Mucosa of descending colon (tissue), 3 donors: ENCODE results near the gene BICRAL. TPM values are rescaled to one million over a fixed set of nuclear protein-coding genes. Genes with fewer than 3 reads are reported as not detected.
"Not testable (repeated sequence)": the region's sequence is repeated elsewhere in the genome, so short reads cannot be mapped to it uniquely, and the experiment has no call there.

ENCODE experiments used
- ATAC-seq: fragments of 200-7000 bp; cut with Tn5 transposase; one replicate; pipeline ENCODE4 v1.9.1; 2020; ENCODE audit warnings: mild to moderate bottlenecking, moderate library complexity
- DNase-seq, 3 donors: peaks; one replicate each; pipeline ENCODE4 v3.0.0-alpha.2; 2020
- H3K36me3 ChIP-seq: fragments of 200-600 bp; one replicate; pipeline ENCODE4 v1.8.0; 2021; ENCODE audit warnings: low read depth, mild to moderate bottlenecking
- H3K4me1 ChIP-seq: fragments of 200-600 bp; one replicate; pipeline ENCODE4 v1.8.0; 2021; ENCODE audit warnings: low read depth, mild to moderate bottlenecking
- H3K4me3 ChIP-seq: fragments of 200-600 bp; one replicate; pipeline ENCODE4 v1.8.0; 2021; ENCODE audit warnings: mild to moderate bottlenecking
- H3K9me3 ChIP-seq: fragments of 200-600 bp; one replicate; pipeline ENCODE4 v1.8.0; 2021; ENCODE audit warnings: mild to moderate bottlenecking
- intact Hi-C, 2 donors: fragments of 100-400 bp; cut with DNase I in 1 of 2; cut with micrococcal nuclease in 1 of 2; formaldehyde crosslinking; loops; one replicate each; pipeline versions ENCODE4 v1.11.0 to v1.11.1; 2022; cut with DNase I, micrococcal nuclease
- total RNA-seq, 3 donors: library from RNA; stranded (reverse); fragmentation: NEBNext Ultra II Directional in 2 of 3; extraction: Animal tissue kit (Norgen Biotek cat#: 25700) in 2 of 3; gene quantifications; one replicate each; pipeline versions ENCODE4 v1.2.1 to v1.2.4, GENCODE V29; 2021 to 2023
- TF ChIP-seq, protein P1 (sequence below): fragments of 200-600 bp; IDR thresholded peaks from one replicate; pipeline ENCODE4 v1.8.0; 2022; ENCODE audit warnings: antibody characterized with exemption, mild to moderate bottlenecking
- donor health status: DM: no; HTN: no; CAD: no; lungs with moderate emphysema.
- donor health status: DM: no; HTN: no; CAD: no.
- donor health status: DM: no; HTN: yes; CAD: no.

The BICRAL gene
- total RNA-seq, 3 donors from 2014 or later = 18.3 to 26.2 (median 23.4) TPM

DNA sequence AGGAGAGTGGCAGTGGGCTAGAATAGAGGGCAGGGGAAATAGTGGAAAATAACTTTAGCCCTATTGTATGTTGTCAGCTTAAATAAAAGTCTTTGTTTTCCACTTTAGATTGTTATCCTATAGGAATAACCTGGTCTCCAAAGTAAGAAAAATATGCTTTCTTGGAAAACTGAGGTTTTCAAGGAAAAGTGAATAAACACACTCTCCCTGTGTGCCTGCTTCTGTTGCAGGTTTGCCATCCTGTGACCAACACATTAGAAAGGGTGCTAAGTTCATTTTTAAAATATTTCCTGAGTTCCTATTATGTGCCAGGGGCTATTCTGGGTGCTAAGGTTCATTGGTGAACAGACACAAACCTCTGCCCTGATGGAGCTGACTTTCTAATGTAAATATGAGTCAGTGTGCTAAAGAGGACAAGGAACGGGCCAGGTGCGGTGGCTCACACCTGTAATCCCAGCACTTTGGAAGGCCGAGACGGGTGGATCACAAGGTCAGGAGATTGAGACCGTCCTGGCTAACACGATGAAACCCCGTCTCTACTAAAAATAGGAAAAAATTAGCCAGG lies 23.5 kb downstream of the BICRAL start:
- Histone ChIP-seq H3K36me3 (no peaks in the 10 kb centered on the region), H3K4me1 (no peaks in the 10 kb centered on the region), H3K4me3 (no peak overlapping the region), H3K9me3 (no peaks in the 10 kb centered on the region)
- intact Hi-C loops = no loop called here
- TF ChIP-seq, protein P1, sequence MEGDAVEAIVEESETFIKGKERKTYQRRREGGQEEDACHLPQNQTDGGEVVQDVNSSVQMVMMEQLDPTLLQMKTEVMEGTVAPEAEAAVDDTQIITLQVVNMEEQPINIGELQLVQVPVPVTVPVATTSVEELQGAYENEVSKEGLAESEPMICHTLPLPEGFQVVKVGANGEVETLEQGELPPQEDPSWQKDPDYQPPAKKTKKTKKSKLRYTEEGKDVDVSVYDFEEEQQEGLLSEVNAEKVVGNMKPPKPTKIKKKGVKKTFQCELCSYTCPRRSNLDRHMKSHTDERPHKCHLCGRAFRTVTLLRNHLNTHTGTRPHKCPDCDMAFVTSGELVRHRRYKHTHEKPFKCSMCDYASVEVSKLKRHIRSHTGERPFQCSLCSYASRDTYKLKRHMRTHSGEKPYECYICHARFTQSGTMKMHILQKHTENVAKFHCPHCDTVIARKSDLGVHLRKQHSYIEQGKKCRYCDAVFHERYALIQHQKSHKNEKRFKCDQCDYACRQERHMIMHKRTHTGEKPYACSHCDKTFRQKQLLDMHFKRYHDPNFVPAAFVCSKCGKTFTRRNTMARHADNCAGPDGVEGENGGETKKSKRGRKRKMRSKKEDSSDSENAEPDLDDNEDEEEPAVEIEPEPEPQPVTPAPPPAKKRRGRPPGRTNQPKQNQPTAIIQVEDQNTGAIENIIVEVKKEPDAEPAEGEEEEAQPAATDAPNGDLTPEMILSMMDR = no peak
- DNase-seq (no peak), ATAC-seq (peak; percentile 77)

DNA sequence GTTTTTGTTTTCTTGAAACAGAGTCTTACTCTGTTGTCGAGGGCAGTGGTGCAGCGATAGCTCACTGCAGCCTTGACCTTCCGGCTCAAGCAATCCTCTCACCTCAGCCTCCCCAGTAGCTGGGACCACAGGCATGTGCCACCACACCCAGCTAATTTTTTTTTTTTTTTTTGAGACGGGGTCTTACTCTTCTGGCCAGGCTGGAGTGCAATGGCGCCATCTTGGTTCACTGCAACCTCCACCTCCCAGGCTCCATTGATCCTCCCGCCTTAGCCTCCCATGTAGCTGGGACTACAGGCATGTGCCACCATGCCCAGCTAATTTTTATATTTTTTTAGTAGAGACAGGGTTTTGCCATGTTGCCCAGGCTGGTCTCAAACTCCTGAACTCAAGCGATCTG lies 24.5 kb downstream of the BICRAL start:
- H3K9me3 ChIP-seq, H3K36me3 ChIP-seq, H3K4me3 ChIP-seq, ATAC-seq, DNase-seq, intact Hi-C loops, H3K4me1 ChIP-seq: not testable (repeated sequence)

DNA sequence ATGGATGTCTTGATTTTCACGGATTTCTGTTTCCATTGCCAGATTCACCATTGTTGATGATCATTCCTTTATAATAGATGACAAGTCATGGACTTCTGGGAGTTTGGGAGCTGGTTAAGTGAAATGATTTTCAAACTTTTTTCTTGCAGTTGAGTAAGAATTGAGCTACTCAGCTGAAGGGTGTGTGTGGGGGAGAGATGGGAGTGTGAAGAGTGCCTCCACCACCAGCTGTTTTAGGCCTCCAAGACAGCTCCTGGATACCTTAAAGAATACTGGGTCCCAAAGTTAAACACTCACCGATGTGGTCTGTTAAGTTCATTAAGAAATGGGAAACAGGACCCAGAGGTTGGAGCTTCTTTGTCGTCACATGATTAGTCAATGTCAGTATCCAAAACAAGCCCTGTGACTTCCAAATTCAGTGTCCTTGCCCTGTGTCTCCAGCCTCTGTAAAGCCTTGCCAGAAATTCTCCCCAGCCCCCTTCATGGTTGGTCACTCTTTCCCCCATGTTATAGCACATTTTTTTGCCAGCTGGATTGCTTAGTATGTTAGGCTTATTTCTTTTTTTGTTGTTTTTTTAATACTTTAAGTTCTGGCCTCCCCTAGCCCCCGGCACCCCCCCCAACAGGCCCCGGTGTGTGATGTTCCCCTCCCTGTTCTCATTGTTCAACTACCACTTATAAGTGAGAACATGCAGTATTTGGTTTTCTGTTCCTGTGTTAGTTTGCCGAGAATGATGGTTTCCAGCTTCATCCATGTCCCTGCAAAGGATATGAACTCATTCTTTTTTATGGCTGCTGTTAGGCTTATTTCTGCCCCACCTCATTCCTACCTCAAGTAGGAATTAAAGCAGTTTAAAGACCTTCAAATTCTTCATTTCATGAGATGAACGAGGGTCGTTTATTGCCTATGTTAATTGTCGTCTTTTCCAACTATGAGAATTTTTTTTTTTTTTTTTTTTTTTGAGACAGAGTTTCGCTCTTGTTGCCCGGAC lies 26.9 kb downstream of the BICRAL start:
- peak; percentile 56 for ATAC-seq
- no peak overlapping the region for H3K4me3 ChIP-seq
- no peaks in the 10 kb centered on the region for H3K4me1 ChIP-seq
- H3K9me3 ChIP-seq = no peaks in the 10 kb centered on the region
- intact Hi-C loops = no loop called here
- DNase-seq = no peak
- H3K36me3 ChIP-seq = no peaks in the 10 kb centered on the region
- TF ChIP-seq, protein P1 = no peak

DNA sequence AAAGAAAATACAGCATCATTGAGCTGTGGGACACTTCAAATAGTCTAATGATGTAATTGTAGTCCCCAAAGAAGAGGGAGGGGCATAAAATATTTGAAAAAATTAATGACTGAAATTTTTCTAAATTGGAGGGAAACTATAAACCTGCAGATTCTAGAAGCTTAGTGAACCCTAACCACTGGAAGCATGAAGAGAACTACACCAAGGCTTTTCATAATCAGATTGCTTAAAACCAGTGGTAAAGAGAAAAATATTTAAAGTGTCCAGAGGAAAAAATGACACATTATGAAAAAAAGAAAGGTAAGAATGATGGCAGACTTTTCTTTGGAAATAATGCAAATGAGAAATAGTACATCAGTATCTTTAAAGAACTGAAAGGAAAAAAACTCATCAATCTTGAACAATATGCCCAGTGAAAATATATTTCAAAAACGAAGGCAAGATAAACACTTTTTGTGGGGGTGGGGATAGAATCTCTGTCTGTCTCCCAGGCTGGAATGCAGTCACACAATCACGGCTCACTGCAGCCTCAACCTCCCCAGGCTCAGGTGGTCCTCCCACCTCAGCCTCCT lies 31.3 kb downstream of the BICRAL start:
- no peak for DNase-seq
- ATAC-seq = no peak
- H3K4me3 ChIP-seq = no peak overlapping the region
- H3K36me3 ChIP-seq = no peaks in the 10 kb centered on the region
- no peaks in the 10 kb centered on the region for H3K4me1 ChIP-seq
- no peaks in the 10 kb centered on the region for H3K9me3 ChIP-seq
- TF ChIP-seq, protein P1 = no peak
- intact Hi-C loops = no loop called here

DNA sequence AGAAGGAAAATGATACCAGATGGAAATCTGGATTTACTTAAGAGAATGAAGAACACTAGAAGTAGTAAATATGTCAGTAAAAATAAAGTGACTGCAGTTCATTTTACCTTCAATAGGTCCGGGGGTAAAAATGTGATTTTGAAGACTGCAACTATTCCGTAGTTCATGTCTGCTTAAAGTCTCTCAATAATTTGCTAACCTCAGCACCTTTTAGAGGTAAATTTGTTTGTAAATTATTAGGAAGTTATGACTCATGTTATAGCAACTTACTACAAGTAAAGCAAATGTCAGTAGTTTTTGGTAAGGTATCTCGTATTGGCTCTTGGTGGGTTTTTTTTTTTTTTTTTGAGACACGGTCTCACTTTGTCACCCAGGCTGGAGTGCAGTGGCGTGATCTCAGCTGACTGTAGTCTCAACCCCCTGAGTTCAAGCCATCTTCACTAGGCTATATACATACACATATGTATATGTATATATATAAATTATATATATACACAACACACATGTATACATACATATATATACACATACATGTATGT lies 32.1 kb downstream of the BICRAL start:
- Histone ChIP-seq H3K4me1 (no peaks in the 10 kb centered on the region), H3K36me3 (no peaks in the 10 kb centered on the region), H3K4me3 (no peak overlapping the region), H3K9me3 (no peaks in the 10 kb centered on the region)
- ATAC-seq (no peak), DNase-seq (no peak)
- TF ChIP-seq, protein P1 = no peak
- intact Hi-C loops = no loop called here

DNA sequence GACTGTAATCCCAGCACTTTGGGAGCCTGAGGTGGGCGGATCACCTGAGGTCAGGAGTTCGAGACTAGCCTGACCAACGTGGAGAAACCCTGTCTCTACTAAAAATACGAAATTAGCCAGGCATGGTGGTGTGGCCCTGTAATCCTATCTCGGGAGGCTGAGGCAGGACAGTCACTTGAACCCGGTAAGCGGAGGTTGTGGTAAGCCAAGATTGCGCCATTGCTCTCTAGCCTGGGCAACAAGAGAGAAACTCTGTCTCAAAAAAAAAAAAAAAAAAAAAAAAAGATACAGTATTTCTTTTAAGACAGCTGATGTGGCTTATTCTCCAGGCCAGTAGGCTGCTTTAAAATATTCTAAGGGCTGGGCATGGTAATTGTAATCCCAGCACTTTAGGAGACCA lies 33.9 kb downstream of the BICRAL start:
- H3K36me3 ChIP-seq, H3K4me1 ChIP-seq, ATAC-seq, H3K4me3 ChIP-seq, intact Hi-C loops, H3K9me3 ChIP-seq, DNase-seq: not testable (repeated sequence)
